H1 (cell line): Measurements from ENCODE around the gene ARID1B. TPM values are rescaled to one million over a fixed set of nuclear protein-coding genes. Genes with fewer than 3 reads are reported as not detected.

Source experiments
- CTCF ChIA-PET: fragments of 300-600 bp; sonication (Branson Sonifier 250); formaldehyde crosslinking; loops from one replicate; lab custom pipeline; 2021; ENCODE audit not compliant: partially characterized antibody; lab: Charles Lee
- POLR2A ChIA-PET: fragments of 300-600 bp; sonication (Branson Sonifier 250); formaldehyde crosslinking; loops from one replicate; lab custom pipeline; 2021; ENCODE audit warnings: inconsistent platforms; ENCODE audit not compliant: partially characterized antibody; lab: Charles Lee
- DNase-seq, 2 experiments: peaks; one replicate each; pipeline versions ENCODE4 v3.0.0 to v3.0.0-alpha.2; 2010 to 2022; ENCODE audit warnings: low spot score in 2 of 2, low read depth in 1 of 2, mixed read lengths in 1 of 2
- FAIRE-seq: peaks from 2 replicates; lab custom pipeline; 2011; peaks lifted over from hg19 to GRCh38; lab: Jason Lieb, UNC
- H2AFZ ChIP-seq: 2 replicates; pipeline ENCODE4 v1.8.1; 2012; ENCODE audit warnings: low read length, inconsistent platforms
- H2AK5ac ChIP-seq: 2 replicates; pipeline ENCODE4 v1.6.1; 2013; ENCODE audit warnings: low read depth, low read length
- H2BK120ac ChIP-seq: replicated peaks from 2 replicates; pipeline ENCODE3; 2013; ENCODE audit warnings: low read depth, low read length, inconsistent platforms
- H2BK12ac ChIP-seq: 2 replicates; pipeline ENCODE4 v1.6.1; 2013; ENCODE audit warnings: low read depth, low read length
- H2BK15ac ChIP-seq: 2 replicates; pipeline ENCODE4 v1.6.1; 2013; ENCODE audit warnings: low read length
- H2BK20ac ChIP-seq: 2 replicates; pipeline ENCODE4 v1.6.1; 2013; ENCODE audit warnings: low read length
- H2BK5ac ChIP-seq: 2 replicates; pipeline ENCODE4 v1.6.1; 2013; ENCODE audit warnings: low read depth, low read length
- H3K14ac ChIP-seq: 2 replicates; pipeline ENCODE4 v1.6.1; 2013; ENCODE audit warnings: inconsistent platforms; ENCODE audit not compliant: insufficient read length
- H3K18ac ChIP-seq: 2 replicates; pipeline ENCODE4 v1.6.1; 2013; ENCODE audit warnings: low read length; ENCODE audit errors: extremely low read depth
- H3K23ac ChIP-seq: 2 replicates; pipeline ENCODE4 v1.6.1; 2013; ENCODE audit warnings: inconsistent platforms; ENCODE audit not compliant: insufficient read length
- H3K23me2 ChIP-seq: 2 replicates; pipeline ENCODE4 v1.6.1; 2013; ENCODE audit warnings: low read depth, low read length
- H3K27ac ChIP-seq: 2 replicates; pipeline ENCODE4 v1.6.1; 2011; ENCODE audit warnings: low read depth, low read length, inconsistent platforms
- H3K27me3 ChIP-seq, 4 experiments: replicated peaks in 1 of 4; 1 replicate in 1 of 4; 2 replicates in 3 of 4; pipeline versions ENCODE4 v1.6.1 to v1.8.1; 2011 to 2013; ENCODE audit warnings: low read length in 3 of 4, mild to moderate bottlenecking in 3 of 4, inconsistent platforms in 2 of 4, mixed read lengths in 2 of 4, moderate library complexity in 1 of 4; ENCODE audit not compliant: control insufficient read depth in 3 of 4, insufficient read depth in 3 of 4; ENCODE audit errors: extremely low read depth in 1 of 4
- H3K36me3 ChIP-seq, 4 experiments: 2 replicates each; pipeline versions ENCODE4 v1.6.1 to v1.8.1; 2011 to 2013; ENCODE audit warnings: mild to moderate bottlenecking in 4 of 4, low read length in 3 of 4, moderate library complexity in 2 of 4, control low read depth in 1 of 4, inconsistent platforms in 1 of 4; ENCODE audit not compliant: insufficient read depth in 4 of 4, control insufficient read depth in 2 of 4
- H3K4ac ChIP-seq: replicated peaks from 2 replicates; pipeline ENCODE3; 2013; ENCODE audit warnings: low read length, low read depth, mixed read lengths, inconsistent platforms; ENCODE audit not compliant: insufficient read length
- H3K4me1 ChIP-seq, 4 experiments: replicated peaks in 1 of 4; 1 replicate in 1 of 4; 2 replicates in 3 of 4; pipeline versions ENCODE4 v1.6.1 to v1.8.1; 2011 to 2013; ENCODE audit warnings: low read length in 3 of 4, inconsistent platforms in 2 of 4, mixed read lengths in 1 of 4; ENCODE audit not compliant: insufficient read depth in 4 of 4, control insufficient read depth in 3 of 4
- H3K4me2 ChIP-seq, 2 experiments: 2 replicates each; pipeline versions ENCODE4 v1.6.1 to v1.8.1; 2011 to 2013; ENCODE audit warnings: low read depth in 2 of 2, low read length in 2 of 2, control low read depth in 1 of 2, inconsistent platforms in 1 of 2, mild to moderate bottlenecking in 1 of 2; ENCODE audit not compliant: insufficient read depth in 1 of 2
- H3K4me3 ChIP-seq, 4 experiments: fragments of 200-600, 300-600 bp in 1 of 4; sonication (generic), shearing (Covaris generic), sonication (Bioruptor Twin) in 1 of 4; 2 replicates each; pipeline versions ENCODE4 v1.5.1 to v1.8.1; 2011 to 2016; ENCODE audit warnings: low read length in 4 of 4, low read depth in 3 of 4, control low read depth in 2 of 4, inconsistent platforms in 2 of 4, mild to moderate bottlenecking in 2 of 4, mixed read lengths in 1 of 4, moderate library complexity in 1 of 4; ENCODE audit not compliant: insufficient read depth in 2 of 4; ENCODE audit errors: extremely low read depth in 1 of 4
- H3K56ac ChIP-seq: replicated peaks from 2 replicates; pipeline ENCODE3; 2013; ENCODE audit warnings: low read depth, mild to moderate bottlenecking, mixed read lengths, low read length, inconsistent platforms; ENCODE audit not compliant: insufficient read length
- H3K79me1 ChIP-seq: 2 replicates; pipeline ENCODE4 v1.6.1; 2013; ENCODE audit warnings: low read depth, low read length, control low read depth
- H3K79me2 ChIP-seq, 2 experiments: 2 replicates each; pipeline versions ENCODE4 v1.6.1 to v1.8.1; 2012 to 2013; ENCODE audit warnings: low read length in 2 of 2, mild to moderate bottlenecking in 2 of 2, inconsistent platforms in 1 of 2; ENCODE audit not compliant: insufficient read depth in 2 of 2, control insufficient read depth in 1 of 2
- H3K9ac ChIP-seq, 4 experiments: replicated peaks in 1 of 4; 1 replicate in 1 of 4; 2 replicates in 3 of 4; pipeline versions ENCODE4 v1.6.1 to v1.8.1; 2011 to 2013; ENCODE audit warnings: low read depth in 3 of 4, low read length in 3 of 4, control low read depth in 2 of 4, mild to moderate bottlenecking in 2 of 4, moderate library complexity in 2 of 4, inconsistent platforms in 1 of 4; ENCODE audit errors: extremely low read depth in 1 of 4
- H3K9me3 ChIP-seq, 2 experiments: 2 replicates each; pipeline versions ENCODE4 v1.6.1 to v1.8.1; 2012 to 2013; ENCODE audit warnings: mild to moderate bottlenecking in 2 of 2, moderate library complexity in 2 of 2, control low read depth in 1 of 2, inconsistent platforms in 1 of 2, low read depth in 1 of 2, low read length in 1 of 2, mixed read lengths in 1 of 2; ENCODE audit not compliant: insufficient read depth in 2 of 2
- H4K20me1 ChIP-seq, 2 experiments: replicated peaks in 1 of 2; 2 replicates each; pipeline versions ENCODE3 to v1.8.1; 2011 to 2013; ENCODE audit warnings: inconsistent platforms in 2 of 2, low read length in 2 of 2, mild to moderate bottlenecking in 1 of 2; ENCODE audit not compliant: insufficient read depth in 2 of 2, control insufficient read depth in 1 of 2
- H4K5ac ChIP-seq: 2 replicates; pipeline ENCODE4 v1.6.1; 2013; ENCODE audit warnings: low read length, low read depth, mixed read lengths, inconsistent platforms; ENCODE audit not compliant: insufficient read length
- H4K8ac ChIP-seq: 2 replicates; pipeline ENCODE4 v1.8.0; 2013; ENCODE audit warnings: mild to moderate bottlenecking, moderate library complexity, low read length, inconsistent platforms; ENCODE audit not compliant: insufficient read depth; ENCODE audit errors: extremely low read depth
- H4K91ac ChIP-seq: replicated peaks from 2 replicates; pipeline ENCODE3; 2013; ENCODE audit warnings: low read length, mixed read lengths, inconsistent platforms; ENCODE audit not compliant: insufficient read length
- CHD1 ChIP-seq: IDR thresholded peaks from 2 replicates; pipeline ENCODE4 v1.6.1; 2012; ENCODE audit warnings: low read depth, low read length, improper control_type of control experiment
- EP300 ChIP-seq, 2 experiments: IDR thresholded peaks; 1 replicate in 1 of 2; 2 replicates in 1 of 2; pipeline ENCODE4 v1.6.1; 2011 to 2012; ENCODE audit warnings: low read depth in 2 of 2, low read length in 2 of 2, mild to moderate bottlenecking in 2 of 2, borderline replicate concordance in 1 of 2, inconsistent platforms in 1 of 2, moderate library complexity in 1 of 2
- JUN ChIP-seq: IDR thresholded peaks from 2 replicates; pipeline ENCODE4 v1.6.1; 2011; ENCODE audit warnings: low read depth, mild to moderate bottlenecking, improper control_type of control experiment, low read length
- NRF1 ChIP-seq: IDR thresholded peaks from 2 replicates; pipeline ENCODE4 v1.6.1; 2011; ENCODE audit warnings: mild to moderate bottlenecking, low read depth, low read length, improper control_type of control experiment
- PHF8 ChIP-seq: fragments of 200-600 bp; sonication (generic); conservative IDR thresholded peaks from 2 replicates; pipeline ENCODE4 v1.7.1; 2012; ENCODE audit warnings: low read depth, mild to moderate bottlenecking, inconsistent platforms, low read length, moderate library complexity
- POLR2A ChIP-seq, 2 experiments: IDR thresholded peaks; 1 replicate in 1 of 2; 2 replicates in 1 of 2; pipeline ENCODE4 v1.6.1; 2011; ENCODE audit warnings: low read depth in 2 of 2, low read length in 2 of 2, mild to moderate bottlenecking in 2 of 2; ENCODE audit errors: control extremely low read depth in 1 of 2
- RBBP5 ChIP-seq: IDR thresholded peaks from 2 replicates; pipeline ENCODE4 v1.7.1; 2012; ENCODE audit warnings: low read depth, mild to moderate bottlenecking, inconsistent platforms, low read length, moderate library complexity, borderline replicate concordance
- SP1 ChIP-seq: IDR thresholded peaks from 2 replicates; pipeline ENCODE4 v1.6.1; 2011; ENCODE audit warnings: low read depth, low read length
- TAF1 ChIP-seq: IDR thresholded peaks from 2 replicates; pipeline ENCODE4 v1.6.1; 2011; ENCODE audit warnings: mild to moderate bottlenecking, low read depth, low read length
- TBP ChIP-seq: IDR thresholded peaks from 2 replicates; pipeline ENCODE4 v1.6.1; 2011; ENCODE audit warnings: low read depth, low read length, improper control_type of control experiment
- YY1 ChIP-seq: IDR thresholded peaks from 2 replicates; pipeline ENCODE4 v1.6.1; 2011; ENCODE audit warnings: low read depth, mild to moderate bottlenecking, low read length
- ZNF274 ChIP-seq: IDR thresholded peaks from 2 replicates; pipeline ENCODE4 v1.7.0; 2012; ENCODE audit warnings: low read length, borderline replicate concordance; ENCODE audit errors: extremely low read depth
- WGBS, 2 experiments: shearing (Covaris generic) in 1 of 2; methylation state at CpG; one replicate each; pipeline versions ENCODE4 v1.1.6 to v1.1.7; 2013 to 2015; ENCODE audit warnings: low lambda C conversion rate in 2 of 2, mixed read lengths in 2 of 2, inconsistent platforms in 1 of 2, low coverage in 1 of 2, missing lambda C conversion rate in 1 of 2; ENCODE audit not compliant: insufficient replicate concordance in 2 of 2, insufficient coverage in 1 of 2, insufficient read length in 1 of 2; ENCODE audit errors: extremely low coverage in 1 of 2, missing lambda C conversion rate in 1 of 2; 5-methylcytosine and 5-hydroxymethylcytosine counted together
- polyA plus RNA-seq, 7 experiments: library from polyadenylated mRNA; depleted of rRNA in 3 of 7; stranded (reverse) in 5 of 7; unstranded in 2 of 7; fragments of >200 nt in 5 of 7; fragments of 200-250 nt in 2 of 7; gene quantifications; 1 replicate in 5 of 7; 2 replicates in 1 of 7; 4 replicates in 1 of 7; pipeline versions ENCODE4 v1.2.1 to v1.2.3, GENCODE V29; 2011 to 2013; ENCODE audit warnings: missing spikeins in 2 of 7, mixed read lengths in 2 of 7
- total RNA-seq: library from RNA; stranded (reverse); fragmentation: NEBNext Ultra II Directional; extraction: Animal tissue kit (Norgen Biotek cat#: 25700); gene quantifications from 2 replicates; pipeline ENCODE4 v1.2.1, GENCODE V29; 2021

ARID1B gene
- total and polyA plus RNA-seq, 2 of the 8 experiments (the other 6 are each of a cell fraction or from before 2014, with no cell fraction given) = 24.3 to 70.3 TPM

DNA sequence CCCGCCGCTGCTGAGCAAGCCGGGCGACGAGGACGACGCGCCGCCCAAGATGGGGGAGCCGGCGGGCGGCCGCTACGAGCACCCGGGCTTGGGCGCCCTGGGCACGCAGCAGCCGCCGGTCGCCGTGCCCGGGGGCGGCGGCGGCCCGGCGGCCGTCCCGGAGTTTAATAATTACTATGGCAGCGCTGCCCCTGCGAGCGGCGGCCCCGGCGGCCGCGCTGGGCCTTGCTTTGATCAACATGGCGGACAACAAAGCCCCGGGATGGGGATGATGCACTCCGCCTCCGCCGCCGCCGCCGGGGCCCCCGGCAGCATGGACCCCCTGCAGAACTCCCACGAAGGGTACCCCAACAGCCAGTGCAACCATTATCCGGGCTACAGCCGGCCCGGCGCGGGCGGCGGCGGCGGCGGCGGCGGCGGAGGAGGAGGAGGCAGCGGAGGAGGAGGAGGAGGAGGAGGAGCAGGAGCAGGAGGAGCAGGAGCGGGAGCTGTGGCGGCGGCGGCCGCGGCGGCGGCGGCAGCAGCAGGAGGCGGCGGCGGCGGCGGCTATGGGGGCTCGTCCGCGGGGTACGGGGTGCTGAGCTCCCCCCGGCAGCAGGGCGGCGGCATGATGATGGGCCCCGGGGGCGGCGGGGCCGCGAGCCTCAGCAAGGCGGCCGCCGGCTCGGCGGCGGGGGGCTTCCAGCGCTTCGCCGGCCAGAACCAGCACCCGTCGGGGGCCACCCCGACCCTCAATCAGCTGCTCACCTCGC lies 1.5 kb downstream of the ARID1B start:
- peak overlapping the region; percentile 65 to 89 for H3K4me2 ChIP-seq
- H2BK20ac ChIP-seq = no peak overlapping the region
- H3K23ac ChIP-seq = no peak overlapping the region
- ChIA-PET CTCF (interaction anchor here (1.0 to 1.2 kb wide), 2 partner anchors 26 to 58 kb away, joined by 3 read pairs; no protein-coding TSS in a partner anchor), POLR2A (interaction anchor here (0.7 to 4.7 kb wide), 12 partner anchors 10 to 312 kb away, joined by 3 to 32 read pairs (median 6); no protein-coding TSS in a partner anchor)
- no peaks in the 10 kb centered on the region for H3K36me3 ChIP-seq
- no peaks in the 10 kb centered on the region; the same call in 1 of the 2 replicates for H3K79me1 ChIP-seq
- H2BK5ac ChIP-seq = no peak overlapping the region; the same call in 1 of the 2 replicates
- H3K4me3 ChIP-seq = peak overlapping the region; percentile 85 to 95 (median 90)
- H4K8ac ChIP-seq = peak overlapping the region; percentile 99
- H3K18ac ChIP-seq = peak overlapping the region; percentile 93
- H3K4me1 ChIP-seq = peaks cover 2 to 19% (median 10%) of the 10 kb centered on the region in 4 experiments; a peak in 6 of 7 replicates
- peak overlapping the region; percentile 90 for H3K56ac ChIP-seq
- FAIRE-seq (no peak), DNase-seq (peak in 1 of 2 experiments; percentile 64)
- no peak overlapping the region for H2BK12ac ChIP-seq
- H2BK120ac ChIP-seq = no peak overlapping the region
- peak overlapping the region; percentile 96 for H4K91ac ChIP-seq
- peak overlapping the region; percentile 90 for H3K27ac ChIP-seq
- WGBS, 2 experiments = 1% methylated on average over 31 of the region's 100 CpGs; no CpG with 5 or more reads in 1 of the 2 experiments
- peaks cover 6% of the 10 kb centered on the region; the same call in 1 of the 2 replicates for H3K23me2 ChIP-seq
- peak overlapping the region; percentile 97 for H4K5ac ChIP-seq
- no peaks in the 10 kb centered on the region for H3K27me3 ChIP-seq
- H2AK5ac ChIP-seq = no peak overlapping the region
- peaks cover 2% of the 10 kb centered on the region in 2 experiments for H4K20me1 ChIP-seq
- H2BK15ac ChIP-seq = no peak overlapping the region
- peaks cover 1 to 58% of the 10 kb centered on the region in 2 experiments; a peak in 3 of 4 replicates for H3K79me2 ChIP-seq
- peak overlapping the region; percentile 78 to 98 (median 89) for H3K9ac ChIP-seq
- no peak overlapping the region for H2AFZ ChIP-seq
- H3K4ac ChIP-seq = no peak overlapping the region
- no peak overlapping the region for H3K14ac ChIP-seq
- no peaks in the 10 kb centered on the region for H3K9me3 ChIP-seq
- no peak for TF ChIP-seq SP1
- peak; percentile 58 for TF ChIP-seq TAF1
- TF ChIP-seq POLR2A (IDR thresholded peaks at IDR 0.05; ENCODE audit: control extremely low read depth in 1 of 2, low read depth in 2 of 2, low read length in 2 of 2) = peak in 1 of 2 experiments; percentile 43; a peak in 1 of 3 replicates
- peak; percentile 71 for TF ChIP-seq YY1
- TF ChIP-seq CHD1 = no peak
- TF ChIP-seq PHF8 = 0 out of 2 replicates have a peak, but pooled peaks have one; percentile 6
- TF ChIP-seq ZNF274 = no peak
- no peak for TF ChIP-seq JUN
- no peak for TF ChIP-seq EP300 (IDR thresholded peaks at IDR 0.05; ENCODE audit: borderline replicate concordance in 1 of 2, low read depth in 2 of 2, low read length in 2 of 2)
- peak; percentile 10; the same call in 1 of the 2 replicates for TF ChIP-seq RBBP5
- TF ChIP-seq NRF1 = no peak
- peak; percentile 48; the same call in 1 of the 2 replicates for TF ChIP-seq TBP
